Endothelial cell of umbilical vein (primary cell): ENCODE results near the gene METTL27. TPM values are rescaled to one million over a fixed set of nuclear protein-coding genes. Genes with fewer than 3 reads are reported as not detected.
"Not testable (repeated sequence)": the region's sequence is repeated elsewhere in the genome, so short reads cannot be mapped to it uniquely, and the experiment has no call there.

ENCODE experiments used
- BruUV-seq: library from RNA; stranded (reverse); fragments of 400-500 nt; replicated peaks from 2 replicates; lab custom pipeline; 2021; lab: Mats Ljungman, UMichigan
- CTCF ChIA-PET: fragments of 300-600, 350-600 bp; sonication (Branson Sonifier 250); formaldehyde crosslinking; loops from one replicate; lab custom pipeline; 2021; ENCODE audit warnings: antibody characterized with exemption, inconsistent platforms; lab: Charles Lee
- POLR2A ChIA-PET: fragments of 300-600, 350-600 bp; sonication (Branson Sonifier 250); formaldehyde crosslinking; loops from one replicate; lab custom pipeline; 2021; ENCODE audit warnings: antibody characterized with exemption, inconsistent platforms; lab: Charles Lee
- DNase-seq: peaks from one replicate; pipeline ENCODE4 v3.0.0-alpha.2; 2011; ENCODE audit warnings: low read depth, low spot score
- FAIRE-seq: peaks from 2 replicates; lab custom pipeline; 2011; peaks lifted over from hg19 to GRCh38; lab: Jason Lieb, UNC
- H2AFZ ChIP-seq: 2 replicates; pipeline ENCODE4 v1.6.0; 2012; ENCODE audit warnings: low read depth, low read length, control low read depth, inconsistent platforms
- H3K27ac ChIP-seq: 2 replicates; pipeline ENCODE4 v1.5.1; 2011; ENCODE audit warnings: low read depth, mild to moderate bottlenecking, control low read depth, low read length, moderate library complexity; ENCODE audit not compliant: insufficient read depth
- H3K27me3 ChIP-seq, 2 experiments: 2 replicates each; pipeline versions ENCODE4 v1.6.0 to v1.6.1; 2011; ENCODE audit warnings: low read length in 2 of 2, mixed read lengths in 1 of 2; ENCODE audit not compliant: control insufficient read depth in 2 of 2, insufficient read depth in 2 of 2
- H3K36me3 ChIP-seq, 2 experiments: 2 replicates in 1 of 2; 3 replicates in 1 of 2; pipeline ENCODE4 v1.5.1; 2011; ENCODE audit warnings: low read length in 2 of 2, mild to moderate bottlenecking in 1 of 2, moderate library complexity in 1 of 2; ENCODE audit not compliant: control insufficient read depth in 2 of 2, insufficient read depth in 2 of 2; ENCODE audit errors: extremely low read depth in 1 of 2
- H3K4me1 ChIP-seq: 3 replicates; pipeline ENCODE4 v1.5.1; 2011; ENCODE audit warnings: mild to moderate bottlenecking, low read length; ENCODE audit not compliant: control insufficient read depth, insufficient read depth; ENCODE audit errors: extremely low read depth
- H3K4me2 ChIP-seq: 2 replicates; pipeline ENCODE4 v1.6.1; 2011; ENCODE audit warnings: low read length, control low read depth, mixed read lengths; ENCODE audit not compliant: insufficient read depth
- H3K4me3 ChIP-seq, 3 experiments: fragments of 200-600 bp in 1 of 3; sonication (generic), shearing (Covaris generic) in 1 of 3; replicated peaks in 1 of 3; 2 replicates each; pipeline ENCODE4 v1.5.1; 2011 to 2016; ENCODE audit warnings: control low read depth in 3 of 3, low read length in 3 of 3, mild to moderate bottlenecking in 2 of 3, inconsistent platforms in 1 of 3, low read depth in 1 of 3, moderate library complexity in 1 of 3; ENCODE audit not compliant: insufficient read depth in 1 of 3
- H3K79me2 ChIP-seq: 2 replicates; pipeline ENCODE4 v1.6.0; 2012; ENCODE audit warnings: low read length, inconsistent platforms; ENCODE audit not compliant: control insufficient read depth, insufficient read depth
- H3K9ac ChIP-seq: replicated peaks from 2 replicates; pipeline ENCODE3; 2011; ENCODE audit warnings: low read length, control low read depth; ENCODE audit not compliant: insufficient read depth; ENCODE audit errors: extremely low read depth
- H3K9me1 ChIP-seq: replicated peaks from 3 replicates; pipeline ENCODE4 v1.6.0; 2011; ENCODE audit warnings: mild to moderate bottlenecking, low read length; ENCODE audit not compliant: control insufficient read depth, insufficient read depth; ENCODE audit errors: extremely low read depth
- H3K9me3 ChIP-seq: replicated peaks from 2 replicates; pipeline ENCODE4 v1.5.1; 2012; ENCODE audit warnings: low read length, inconsistent platforms; ENCODE audit not compliant: control insufficient read depth, insufficient read depth
- H4K20me1 ChIP-seq: replicated peaks from 2 replicates; pipeline ENCODE3; 2011; ENCODE audit warnings: mild to moderate bottlenecking, low read length; ENCODE audit not compliant: control insufficient read depth, insufficient read depth; ENCODE audit errors: extremely low read depth
- EZH2 ChIP-seq: IDR thresholded peaks from 2 replicates; pipeline ENCODE4 v1.6.1; 2012; ENCODE audit warnings: borderline replicate concordance, low read depth, mild to moderate bottlenecking, moderate library complexity, low read length, inconsistent platforms; ENCODE audit not compliant: severe bottlenecking
- FOS ChIP-seq: IDR thresholded peaks from 2 replicates; pipeline ENCODE4 v1.6.1; 2011; ENCODE audit warnings: mild to moderate bottlenecking, low read length, moderate library complexity, borderline replicate concordance; ENCODE audit not compliant: insufficient read depth
- GATA2 ChIP-seq: IDR thresholded peaks from 2 replicates; pipeline ENCODE4 v1.7.0; 2011; ENCODE audit warnings: low read depth, mild to moderate bottlenecking, moderate library complexity, mixed read lengths, low read length; ENCODE audit not compliant: insufficient read length, insufficient read depth
- JUN ChIP-seq: IDR thresholded peaks from 2 replicates; pipeline ENCODE4 v1.6.1; 2011; ENCODE audit warnings: borderline replicate concordance, low read depth; ENCODE audit not compliant: insufficient read length, insufficient read depth
- MYC ChIP-seq: IDR thresholded peaks from one replicate; pipeline ENCODE4 v1.6.1; 2011; ENCODE audit warnings: mild to moderate bottlenecking, low read depth, low read length
- POLR2A ChIP-seq: IDR thresholded peaks from 2 replicates; pipeline ENCODE4 v1.6.1; 2012; ENCODE audit warnings: low read depth, mild to moderate bottlenecking, control low read depth, low read length
- dilution Hi-C: fragments of 300-500 bp; cut with MboI; formaldehyde crosslinking; loops from one replicate; pipeline ENCODE4 v1.15.0; 2019; ENCODE audit warnings: low sequenced_read_pairs; ENCODE audit not compliant: extremely low pct_ligation_motif_present
- intact Hi-C: fragments of 100-400 bp; cut with micrococcal nuclease; formaldehyde crosslinking; loops from one replicate; pipeline ENCODE4 v1.10.0; 2022
- polyA plus RNA-seq, 4 experiments: library from polyadenylated mRNA; depleted of rRNA in 3 of 4; stranded (reverse) in 3 of 4; unstranded in 1 of 4; fragments of >200 nt; gene quantifications; 2 replicates each; pipeline versions ENCODE4 v1.2.1 to v1.2.3, GENCODE V29; 2011 to 2012; ENCODE audit warnings: missing spikeins in 1 of 4
- total RNA-seq: library from RNA; stranded (reverse); gene quantifications from 2 replicates; pipeline ENCODE4 v1.2.3, GENCODE V29; 2021
- TF ChIP-seq, protein P1 (sequence below): IDR thresholded peaks from 2 replicates; pipeline ENCODE4 v1.6.1; 2011; ENCODE audit not compliant: insufficient read depth, insufficient read length

Gene METTL27
- total and polyA plus RNA-seq, 2 donors (not counting 3 experiments of a cell fraction or from before 2014, with no cell fraction given): 6.9 to 10.8 TPM

- no peaks in the 10 kb centered on the region for H3K9me3 ChIP-seq
- no peak for DNase-seq
- H3K79me2 ChIP-seq: no peaks in the 10 kb centered on the region
- H4K20me1 ChIP-seq: no peaks in the 10 kb centered on the region
- no peak overlapping the region for H3K9ac ChIP-seq
- no peak for FAIRE-seq
- intact Hi-C loops: no loop called here
- H2AFZ ChIP-seq: no peak overlapping the region
- TF ChIP-seq MYC: no peak
- TF ChIP-seq FOS: no peak
- TF ChIP-seq, protein P1, sequence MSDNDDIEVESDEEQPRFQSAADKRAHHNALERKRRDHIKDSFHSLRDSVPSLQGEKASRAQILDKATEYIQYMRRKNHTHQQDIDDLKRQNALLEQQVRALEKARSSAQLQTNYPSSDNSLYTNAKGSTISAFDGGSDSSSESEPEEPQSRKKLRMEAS: no peak
- TF ChIP-seq GATA2: no peak
- TF ChIP-seq EZH2: no peak
- no peak for TF ChIP-seq POLR2A
- no peak for TF ChIP-seq JUN
- H3K36me3 ChIP-seq: no peaks in the 10 kb centered on the region
- no TSS peak for BruUV-seq
- H3K4me3 ChIP-seq: no peak overlapping the region
- H3K27me3 ChIP-seq: no peaks in the 10 kb centered on the region
- H3K4me2 ChIP-seq: no peak overlapping the region
- peaks cover 14% of the 10 kb centered on the region for H3K4me1 ChIP-seq
- dilution Hi-C loops: no loop called here
- CTCF ChIA-PET: interaction anchor here (1.2 to 2.8 kb wide), 2 partner anchors 15 kb away, joined by 3 to 15 read pairs; no protein-coding TSS in a partner anchor
- H3K27ac ChIP-seq: no peak overlapping the region
- H3K9me1 ChIP-seq: no peaks in the 10 kb centered on the region
- POLR2A ChIA-PET: no interaction called here
These were observed 5.8 kb upstream of the METTL27 start for GRCh38 chr7:73847941-73848723.

DNA sequence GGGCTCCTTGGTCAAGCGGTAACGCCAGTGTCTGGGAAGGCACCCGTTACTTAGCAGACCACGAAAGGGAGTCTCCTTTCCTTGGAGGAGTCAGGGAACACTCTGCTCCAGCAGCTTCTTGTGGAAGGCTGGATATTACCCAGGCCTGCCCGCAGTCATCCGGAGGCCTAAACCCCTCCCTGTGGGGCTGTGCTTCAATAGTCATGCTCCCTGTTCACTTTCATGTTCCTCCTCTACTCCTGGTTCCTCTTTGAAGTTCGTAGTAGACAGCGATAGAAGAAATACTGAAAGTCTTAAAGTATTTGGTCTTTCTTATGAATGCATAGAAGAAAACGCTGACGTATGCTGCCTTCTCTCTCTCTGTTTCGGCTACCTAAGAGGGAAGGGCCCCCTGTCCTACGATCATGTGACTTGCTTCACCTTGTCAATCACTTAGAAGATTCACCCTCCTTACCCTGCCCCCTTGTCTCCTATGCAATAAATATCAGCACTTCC lies 3.4 kb upstream of the METTL27 start:
- H3K4me2 ChIP-seq, H3K27ac ChIP-seq, CTCF ChIA-PET, H3K79me2 ChIP-seq, H3K9me3 ChIP-seq, FAIRE-seq, BruUV-seq, H2AFZ ChIP-seq, H3K27me3 ChIP-seq, DNase-seq, H3K4me1 ChIP-seq, H3K9ac ChIP-seq, POLR2A ChIA-PET, H4K20me1 ChIP-seq, H3K36me3 ChIP-seq, dilution Hi-C loops, H3K9me1 ChIP-seq, intact Hi-C loops, H3K4me3 ChIP-seq: not testable (repeated sequence)
